NCI-H1694 treated with DMSO at 0.1 percent for 48 hours (cell line): Measurements from ENCODE around the gene PAFAH2.
"Not testable (repeated sequence)": the region's sequence is repeated elsewhere in the genome, so short reads cannot be mapped to it uniquely, and the experiment has no call there.

Source experiments
- DNase-seq: peaks from one replicate; lab custom pipeline; 2025; lab: John Stamatoyannopoulos, UW

Gene PAFAH2

DNA sequence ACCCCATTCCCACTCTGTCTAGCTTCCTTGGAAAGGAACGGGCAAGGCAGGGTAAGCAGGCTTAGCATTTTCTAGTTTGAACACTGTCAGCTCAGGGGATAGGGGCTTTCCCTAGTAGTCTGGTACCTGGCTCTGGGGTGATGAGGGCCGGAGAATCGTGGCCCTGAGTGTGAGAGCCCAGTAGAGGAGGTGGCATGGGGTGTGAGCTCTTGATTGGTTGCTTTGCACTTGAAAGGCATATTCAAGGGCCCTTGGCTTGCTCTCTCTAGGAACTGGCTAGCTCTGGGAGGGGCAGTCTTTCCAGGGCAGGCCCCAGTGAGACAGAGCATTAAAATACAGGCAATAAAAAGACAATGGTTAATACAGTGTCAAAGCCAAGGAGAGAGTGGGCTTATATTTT is 13.0 kb upstream of the PAFAH2 start:
- no peak for DNase-seq

DNA sequence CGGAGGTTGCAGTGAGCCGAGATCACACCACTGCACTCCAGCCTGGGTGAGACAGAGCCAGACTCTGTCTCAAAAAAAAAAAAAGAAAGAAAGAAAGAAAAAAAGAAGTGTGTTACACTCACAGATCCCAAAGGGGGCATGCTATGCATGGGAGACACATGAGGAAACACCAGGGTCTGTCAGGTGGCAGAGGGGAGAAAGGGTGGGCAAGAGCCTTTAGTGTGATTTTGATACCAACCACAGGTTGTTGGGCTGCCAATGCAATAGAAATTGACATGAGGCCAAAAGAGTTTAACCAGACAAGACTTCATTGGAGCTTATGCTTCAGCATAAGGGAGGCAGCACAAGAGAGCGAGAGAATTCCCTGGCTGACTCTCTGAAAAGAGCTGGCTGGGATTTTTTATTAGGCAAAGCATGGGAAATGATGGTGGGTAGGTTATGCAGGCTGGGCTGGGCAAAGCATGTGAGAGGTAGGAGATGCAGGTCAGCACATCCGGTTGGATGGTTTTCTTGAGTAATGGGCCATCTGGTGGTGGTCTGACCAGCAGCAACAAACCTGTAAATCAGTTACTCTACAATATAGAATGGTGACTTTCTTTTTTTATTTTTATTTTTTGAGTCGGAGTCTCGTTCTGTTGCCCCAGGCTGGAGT is 12.1 kb upstream of the PAFAH2 start:
- peak; percentile 62 for DNase-seq

DNA sequence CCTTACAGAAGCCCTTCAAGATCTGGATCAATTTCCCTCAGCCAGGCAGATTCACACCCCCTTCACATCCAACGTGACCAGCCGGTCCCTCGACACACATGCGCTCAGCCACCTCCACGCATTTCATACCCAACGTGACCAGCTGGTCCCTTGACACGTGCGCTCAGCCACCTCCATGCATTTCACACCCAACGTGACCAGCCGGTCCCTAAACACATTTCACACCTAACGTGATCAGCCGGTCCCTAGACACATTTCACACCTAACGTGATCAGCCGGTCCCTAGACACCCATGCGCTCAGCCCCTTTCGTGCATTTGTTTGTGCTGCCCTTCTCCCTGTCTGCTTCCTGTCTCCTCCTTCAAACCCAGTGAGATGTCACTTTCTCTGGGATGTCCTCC is 8.8 kb upstream of the PAFAH2 start:
- no peak for DNase-seq

DNA sequence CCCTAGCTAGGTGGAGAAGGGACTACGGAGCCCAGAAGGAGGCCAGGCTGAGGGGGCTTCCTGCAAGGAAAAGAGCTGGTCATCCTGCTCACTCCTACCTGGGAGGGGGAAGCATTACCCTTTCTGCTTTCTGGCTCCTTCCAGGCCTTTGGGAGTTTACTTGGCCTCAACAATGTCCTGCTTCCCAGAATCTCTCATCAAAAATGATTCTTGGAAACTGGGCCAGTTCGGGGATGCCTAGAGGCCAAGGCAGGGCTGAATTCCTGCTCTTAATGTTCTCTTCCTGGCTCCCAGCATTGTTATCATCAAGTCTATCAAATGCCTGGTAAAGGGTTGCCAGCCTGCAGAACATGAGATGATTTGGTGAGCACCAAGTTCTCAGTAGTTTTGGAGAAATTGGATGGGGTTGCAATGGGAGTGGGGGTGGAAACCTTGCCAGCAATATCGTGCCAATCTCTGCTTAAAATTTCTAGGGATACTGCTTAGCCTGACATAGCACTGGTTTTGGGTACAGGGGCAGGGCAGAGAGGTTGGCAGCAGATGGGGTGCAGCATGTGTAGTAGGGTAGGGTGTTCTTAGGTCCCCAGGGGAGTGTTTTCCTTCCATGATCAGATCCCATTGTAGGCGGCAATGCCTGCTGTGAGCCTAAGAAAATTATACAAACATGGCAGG is 7.7 kb upstream of the PAFAH2 start:
- DNase-seq, result no peak

DNA sequence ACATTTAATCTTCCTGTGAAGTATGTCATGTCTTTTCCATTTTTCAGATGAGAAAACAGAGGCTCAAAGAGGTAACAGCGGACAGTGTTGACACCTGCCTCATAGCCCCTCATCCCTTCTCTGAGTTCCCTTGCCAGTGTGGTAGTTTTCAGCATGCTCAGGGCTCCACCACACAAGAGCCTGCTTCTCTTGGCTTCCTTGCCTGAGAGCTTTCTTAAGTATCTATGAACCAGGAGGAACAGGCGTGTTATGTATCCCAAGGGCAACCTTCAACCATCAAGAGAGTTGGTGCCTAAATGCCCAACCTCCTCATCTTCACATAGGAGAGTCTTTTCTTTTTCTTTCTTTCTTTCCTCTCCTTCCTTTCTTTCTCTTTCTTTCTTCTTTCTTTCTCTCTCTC is 5.9 kb upstream of the PAFAH2 start:
- DNase-seq, result no peak

DNA sequence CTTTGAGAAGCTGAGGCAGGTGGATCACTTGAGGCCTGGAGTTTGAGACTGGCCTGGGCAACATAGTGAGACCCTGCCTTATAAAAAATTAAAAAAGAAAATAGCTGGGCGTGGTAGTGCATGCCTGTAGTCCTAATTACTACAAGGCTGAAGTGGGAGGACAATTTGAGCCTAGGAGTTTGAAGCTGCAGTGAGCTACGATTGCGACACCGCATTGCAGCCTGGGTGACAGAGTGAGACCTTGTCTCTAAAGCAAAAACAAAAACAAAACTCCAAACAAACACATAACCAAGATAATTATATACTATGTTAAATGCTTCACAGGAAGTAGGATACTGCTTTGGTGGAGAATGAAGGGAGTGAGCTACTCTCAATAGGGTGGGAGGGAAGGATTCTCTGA is 5.4 kb upstream of the PAFAH2 start:
- DNase-seq, result no peak

DNA sequence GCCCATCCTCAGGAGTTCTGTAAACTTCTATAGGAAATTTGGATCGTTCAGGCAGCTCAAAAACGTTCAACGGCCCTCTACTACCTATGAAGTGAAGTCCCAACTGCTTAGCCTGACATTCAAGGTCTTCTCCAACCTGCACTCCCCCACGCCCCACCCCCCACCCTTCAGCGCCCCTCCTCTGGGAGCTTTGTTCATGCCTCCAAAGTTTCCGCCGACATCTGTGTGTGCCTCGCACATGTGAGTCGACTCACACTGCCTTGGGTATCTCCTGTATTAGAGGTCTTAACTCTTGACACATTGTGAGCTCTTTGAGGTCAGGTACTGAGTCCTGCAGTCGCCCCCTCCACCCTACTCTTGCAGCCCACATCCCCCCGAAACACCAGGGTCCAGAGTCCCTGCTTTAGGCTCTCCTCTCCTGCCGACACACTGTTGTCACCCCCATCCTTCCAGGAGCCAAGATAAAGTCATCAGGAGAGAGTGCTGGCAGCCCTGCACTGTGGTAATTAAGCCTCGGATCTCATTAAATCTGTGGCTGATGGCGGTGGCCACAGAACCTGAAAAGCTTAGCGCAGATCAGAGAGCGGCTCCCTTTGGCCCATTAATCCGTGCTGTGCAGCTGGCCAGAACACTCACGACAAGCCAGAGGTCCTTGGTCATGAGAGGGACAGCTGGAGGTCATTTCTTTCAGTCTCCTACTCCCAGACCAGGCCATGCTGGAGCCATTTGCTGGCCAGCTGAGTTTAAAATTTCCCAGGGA is 1.4 kb upstream of the PAFAH2 start:
- no peak for DNase-seq

DNA sequence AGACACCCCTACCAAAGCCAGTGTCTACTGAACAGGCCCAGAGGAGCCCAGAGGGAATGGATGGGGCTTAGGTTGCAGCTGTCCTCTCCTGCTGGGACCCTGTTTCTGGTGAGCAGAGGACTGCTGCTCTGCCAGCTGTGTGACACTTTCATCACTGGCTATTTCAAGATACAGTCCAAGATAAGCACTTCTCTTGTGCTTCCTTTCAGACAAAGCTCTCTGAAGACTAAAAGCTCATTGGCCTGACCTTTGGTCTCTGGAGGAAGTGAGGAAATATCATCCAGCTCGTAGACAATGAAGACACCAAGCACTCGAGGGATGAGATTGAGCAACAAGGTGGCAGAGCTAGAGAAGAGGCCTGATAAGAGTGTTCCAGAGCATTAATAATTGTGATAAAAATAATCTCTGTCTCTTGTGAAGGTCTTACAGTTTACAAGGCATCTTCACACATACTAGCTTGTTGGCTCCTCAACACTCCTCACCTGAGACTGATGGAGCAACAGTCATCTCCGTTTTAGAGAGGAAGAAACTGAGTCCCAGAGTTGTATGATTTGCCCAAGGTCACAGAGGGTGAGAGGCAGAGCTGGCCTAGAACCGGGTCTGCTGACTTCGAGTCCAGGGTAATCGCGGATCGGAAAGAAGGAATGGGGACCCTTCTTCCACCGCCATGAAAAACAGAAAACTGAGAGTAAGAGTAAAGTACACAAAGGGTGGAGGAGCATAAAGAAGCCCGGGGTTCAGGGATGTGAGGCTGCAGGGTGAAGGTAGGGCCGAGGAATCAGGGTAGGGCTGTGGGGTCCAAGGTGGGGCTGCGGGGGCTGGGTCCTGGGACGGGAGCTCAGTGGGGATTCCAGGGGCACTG is 666 bp downstream of the PAFAH2 start:
- peak; percentile 33 for DNase-seq

DNA sequence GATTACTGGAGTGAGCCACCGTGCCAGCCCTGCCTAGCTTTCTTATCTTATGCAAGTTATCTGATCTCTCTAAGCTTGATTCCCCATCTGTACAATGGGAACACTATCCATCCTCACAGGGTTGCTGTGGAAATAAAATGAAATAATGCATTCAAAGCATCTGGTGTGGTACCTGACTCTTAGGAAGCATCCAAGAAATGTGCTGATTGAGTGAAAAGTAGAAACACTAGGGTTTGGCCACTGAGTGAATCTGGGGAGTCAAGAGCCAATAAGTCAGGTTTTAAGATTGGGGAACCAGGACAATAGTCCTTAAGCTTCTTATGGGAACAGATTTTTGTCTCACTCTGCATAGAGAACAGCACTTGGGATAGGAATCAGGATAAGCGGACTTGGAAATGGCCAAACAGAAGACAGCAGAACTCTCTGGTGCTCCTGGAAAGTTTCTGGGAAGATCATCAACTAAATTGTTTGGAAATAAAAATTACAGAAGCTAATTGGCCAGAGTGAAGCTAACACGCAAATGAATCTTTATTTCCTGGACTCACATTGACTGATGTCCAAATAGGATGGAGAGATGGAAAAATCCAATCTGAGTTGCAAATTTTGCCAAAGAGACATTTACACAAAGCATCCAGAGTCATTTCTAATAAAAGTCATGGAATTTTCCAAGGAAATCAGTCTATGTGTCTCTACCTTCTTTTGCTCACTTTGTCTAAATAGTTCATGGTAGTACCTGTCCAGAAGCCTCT is 3.3 kb downstream of the PAFAH2 start:
- no peak for DNase-seq

DNA sequence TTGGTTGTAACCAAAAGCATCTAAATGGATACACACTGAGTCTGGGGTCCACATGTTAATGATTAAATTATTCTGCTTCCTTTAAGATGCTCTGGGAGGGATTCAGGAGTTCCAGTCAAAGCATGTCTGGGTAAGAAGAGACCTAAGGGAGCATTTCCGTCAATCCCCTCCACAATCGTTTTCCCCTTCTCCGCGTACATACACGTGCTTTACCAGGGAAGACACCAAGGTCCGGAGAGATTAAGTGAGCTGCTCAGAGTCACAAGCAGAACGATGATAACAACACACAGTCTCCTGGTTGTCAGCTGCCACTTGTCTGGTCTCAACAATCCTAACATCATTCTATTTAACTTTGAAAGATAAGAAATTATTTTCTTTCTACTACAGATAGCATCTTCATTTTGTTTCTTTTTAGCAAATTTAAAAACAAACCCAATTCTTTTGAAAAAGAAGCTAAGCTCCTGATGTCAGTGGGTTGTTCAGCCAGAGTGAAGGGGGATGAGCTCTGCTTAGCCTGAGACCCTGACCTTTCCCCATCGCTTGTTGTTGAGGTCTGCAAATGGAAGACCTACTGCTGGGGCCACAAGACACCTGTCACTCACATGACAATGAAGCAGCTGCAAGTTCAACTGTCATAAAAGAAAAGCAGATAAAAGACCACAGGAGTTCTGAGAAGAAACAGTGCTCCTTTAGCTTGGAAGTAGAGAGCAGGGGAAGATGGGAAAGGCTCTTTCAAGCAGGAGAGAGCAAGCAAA is 4.5 kb downstream of the PAFAH2 start:
- no peak for DNase-seq

DNA sequence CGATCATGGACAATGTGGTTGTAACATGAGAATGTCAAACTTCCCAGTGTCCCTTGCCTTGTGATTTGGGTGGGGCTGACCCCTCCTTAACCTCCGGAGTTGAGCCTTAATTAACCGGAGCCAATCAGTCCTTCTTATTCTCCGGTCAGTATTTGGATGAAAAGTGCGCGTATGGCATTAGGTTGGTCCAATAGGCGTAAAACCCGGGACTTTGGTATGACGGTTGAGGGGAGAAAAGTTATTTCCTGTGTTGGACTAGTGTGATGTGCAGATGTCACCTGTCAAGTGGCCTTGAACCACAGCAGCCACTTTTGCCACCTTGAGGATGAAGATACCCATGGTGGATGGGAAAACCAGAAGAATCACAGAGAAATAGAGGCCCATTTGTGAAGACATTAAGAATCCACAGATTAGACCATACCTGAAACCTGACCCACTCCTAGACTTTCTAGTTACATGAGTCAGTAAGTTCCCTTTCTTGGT is 5.1 kb downstream of the PAFAH2 start:
- DNase-seq, result no peak

DNA sequence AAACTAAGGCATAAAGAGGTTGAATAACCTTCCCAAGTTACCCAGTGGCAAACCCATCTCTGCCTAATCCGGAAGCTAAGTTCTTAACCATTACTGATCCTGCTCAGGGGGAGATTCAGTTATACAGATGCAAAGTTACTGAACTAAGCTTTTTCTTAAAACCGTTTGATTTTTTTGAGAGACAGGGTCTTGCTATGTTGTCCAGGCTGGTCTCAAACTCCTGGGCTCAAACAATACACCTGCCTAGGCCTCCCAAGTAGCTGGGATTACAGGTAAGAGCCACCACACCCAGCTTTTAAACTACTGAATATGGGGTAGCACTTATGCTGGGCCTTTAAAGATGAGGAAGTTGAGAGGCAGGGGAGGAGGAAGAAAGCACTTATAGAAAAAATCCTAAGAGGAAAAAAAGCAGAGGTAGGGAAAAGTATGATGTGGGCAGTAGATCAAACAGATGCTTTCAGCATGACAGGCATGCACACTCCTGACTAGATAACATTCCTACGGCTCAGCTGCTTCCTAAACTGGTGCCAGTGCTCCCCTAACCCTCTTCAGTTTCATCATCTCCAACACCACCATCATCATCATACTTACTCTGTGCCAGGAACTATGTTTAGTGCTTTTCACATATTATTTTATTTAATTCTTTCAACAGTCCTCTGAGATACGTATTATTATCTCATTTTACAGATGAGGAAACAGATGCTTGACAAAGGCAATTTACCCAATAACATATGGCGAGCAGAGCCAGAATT is 5.8 kb downstream of the PAFAH2 start:
- DNase-seq, result no peak

DNA sequence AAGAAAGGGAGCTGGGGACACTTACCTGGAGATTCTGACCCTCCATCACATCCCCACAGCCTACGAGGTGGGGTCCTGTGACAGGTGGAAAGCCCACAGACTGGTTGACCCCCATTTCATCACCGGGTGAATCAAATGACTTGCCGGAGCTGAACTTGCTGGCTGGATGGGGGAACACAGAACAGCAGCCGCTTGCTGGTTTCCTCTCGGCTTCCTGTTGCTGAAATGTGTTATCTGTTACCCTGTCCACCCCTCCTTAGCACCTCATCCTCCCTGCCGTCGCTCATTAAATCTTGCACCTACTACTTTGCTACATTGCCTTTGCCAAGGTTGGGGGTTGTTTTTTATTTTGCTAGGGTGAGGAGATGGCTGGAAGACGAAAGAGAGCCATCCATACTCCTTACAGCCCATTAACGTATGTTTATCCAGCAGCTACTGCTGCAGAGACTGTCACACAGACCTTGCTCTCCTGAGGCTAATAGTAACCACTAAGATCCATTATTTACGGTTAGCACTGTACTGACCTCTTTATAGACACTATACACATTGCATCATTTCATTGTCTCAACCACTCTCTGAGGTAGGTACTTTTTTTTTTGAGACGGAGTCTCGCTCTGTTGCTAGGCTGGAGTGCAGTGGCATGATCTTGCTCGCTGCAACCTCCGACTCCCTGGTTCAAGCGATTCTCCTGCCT is 7.0 kb downstream of the PAFAH2 start:
- DNase-seq, result no peak

DNA sequence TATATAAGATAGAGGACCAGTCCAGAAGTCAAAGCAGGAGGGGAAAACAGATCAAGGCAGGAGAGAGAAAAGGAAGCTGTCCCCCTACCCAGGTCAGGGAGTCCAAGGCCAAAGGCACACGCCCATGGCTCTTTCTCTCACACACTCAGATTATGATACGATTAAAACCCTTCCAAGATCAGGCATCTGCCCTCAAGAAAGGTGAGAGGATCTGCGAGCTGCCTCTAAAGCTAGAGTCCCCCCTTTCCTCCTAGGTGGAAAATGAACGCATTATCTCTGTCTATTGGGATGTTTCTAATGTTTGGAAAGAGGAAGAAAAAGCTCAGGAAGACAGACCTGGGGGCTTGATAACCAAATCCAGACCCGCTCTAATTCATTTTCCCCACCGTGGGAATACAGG is 7.6 kb downstream of the PAFAH2 start:
- DNase-seq, result no peak

DNA sequence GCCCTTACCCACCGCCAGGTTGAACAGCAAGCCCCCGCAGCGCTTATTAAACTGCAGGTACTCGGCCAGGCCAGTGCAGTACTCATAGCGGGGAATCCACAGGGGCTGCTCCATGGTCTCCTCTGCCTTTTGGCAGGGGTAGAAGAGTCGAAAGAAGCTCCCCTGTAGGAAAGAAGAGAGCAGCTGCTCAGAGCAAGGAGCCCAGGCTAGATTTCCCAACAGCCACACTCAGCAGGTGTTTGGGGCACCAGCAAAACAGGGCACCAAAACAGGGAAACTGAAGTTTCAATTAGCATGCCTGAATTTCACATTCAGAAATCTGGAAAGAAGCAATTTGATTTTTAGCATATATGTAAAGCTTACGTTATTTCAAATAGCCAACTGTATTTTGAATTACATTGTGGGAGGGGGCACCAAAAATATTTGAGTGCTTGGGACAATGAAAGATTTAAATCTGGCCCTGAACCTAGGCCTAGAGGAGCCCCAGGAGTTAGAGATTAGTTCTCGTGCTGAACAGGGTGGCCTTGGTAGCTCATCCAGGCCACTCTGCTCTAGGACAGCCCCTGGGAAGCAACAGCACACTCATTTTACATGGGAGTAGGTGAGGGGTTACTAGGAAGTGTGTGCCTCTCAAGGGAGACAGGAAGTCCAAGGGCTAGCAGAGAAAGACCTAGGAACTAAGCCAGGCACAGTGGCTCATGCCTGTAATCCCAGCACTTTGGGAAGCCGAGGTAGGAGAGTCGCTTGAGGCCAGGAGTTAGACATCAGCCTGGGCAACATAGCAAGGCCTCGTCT is 8.2 kb downstream of the PAFAH2 start:
- no peak for DNase-seq

DNA sequence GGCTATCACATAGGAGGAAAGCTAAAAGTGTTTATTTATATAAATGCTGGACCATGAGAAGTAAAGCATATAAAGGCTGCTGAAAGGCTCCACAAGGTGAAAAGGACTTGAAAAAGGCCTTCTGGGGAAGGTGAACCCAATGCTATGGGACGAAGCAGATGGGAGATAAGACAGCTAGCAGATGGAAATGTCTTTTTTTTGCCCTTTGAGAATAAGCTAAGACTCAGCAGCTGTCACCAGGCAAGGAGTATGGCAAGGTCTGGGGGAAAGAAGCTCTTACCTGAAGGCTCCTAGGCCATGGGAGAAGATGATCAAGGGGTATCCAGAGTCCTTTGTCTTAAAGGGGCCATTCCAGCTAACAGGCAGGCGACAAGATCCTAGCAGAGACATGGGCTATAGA is 9.9 kb downstream of the PAFAH2 start:
- no peak for DNase-seq

DNA sequence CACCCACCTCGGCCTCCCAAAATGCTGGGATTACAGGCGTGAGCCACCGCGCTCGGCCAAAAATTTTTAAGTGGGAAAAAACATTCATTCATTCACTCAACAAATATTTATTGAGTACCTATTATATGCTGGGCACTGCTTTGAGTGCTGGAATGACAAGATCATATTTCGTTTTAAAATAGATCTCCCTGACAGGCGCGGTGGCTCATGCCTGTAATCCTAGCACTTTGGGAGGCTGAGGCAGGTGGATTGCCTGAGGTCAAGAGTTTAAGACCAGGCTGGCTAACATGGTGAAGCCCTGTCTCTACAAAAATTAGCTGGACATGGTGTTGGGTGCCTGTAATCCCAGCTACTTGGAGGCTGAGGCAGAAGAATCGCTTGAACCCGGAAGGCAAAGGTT is 11.1 kb downstream of the PAFAH2 start:
- not testable (repeated sequence) for DNase-seq

DNA sequence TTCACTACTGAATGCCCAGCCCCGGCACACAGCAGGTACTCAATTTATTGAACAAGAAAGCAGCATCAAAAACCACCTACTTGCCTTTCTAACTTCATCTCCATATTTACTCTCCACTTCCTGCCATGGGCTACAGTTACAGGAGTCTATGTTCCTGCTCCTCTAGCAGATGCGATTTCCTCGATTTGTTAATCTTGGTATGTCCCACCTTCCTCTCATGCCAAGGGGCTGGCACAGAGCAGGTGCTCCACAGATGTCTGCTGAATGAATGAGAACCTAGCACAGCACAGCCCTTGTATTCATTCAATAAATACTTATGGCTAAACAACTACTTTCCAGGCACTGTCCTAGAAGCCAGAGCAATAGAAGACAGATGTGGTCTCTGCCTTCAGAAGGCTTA is 12.2 kb downstream of the PAFAH2 start:
- DNase-seq, result no peak

DNA sequence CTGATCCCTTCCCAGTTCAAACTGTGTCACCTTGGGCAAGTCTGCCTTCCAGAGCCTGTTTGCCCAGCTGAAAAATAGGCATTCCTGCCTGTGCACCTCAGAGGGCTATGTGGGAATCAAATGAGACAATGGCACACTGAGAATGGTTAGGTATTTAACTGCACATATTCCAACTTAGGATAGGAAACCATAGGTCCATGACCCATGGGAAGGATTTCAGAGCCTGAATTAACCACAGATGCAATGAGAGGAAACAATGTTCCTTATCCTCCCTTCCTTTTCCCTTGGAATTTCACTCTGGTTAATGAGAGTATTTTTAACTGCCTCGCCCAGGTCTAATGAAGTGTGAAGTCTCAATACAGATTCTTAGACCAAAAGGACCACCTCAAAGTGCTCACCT is 12.7 kb downstream of the PAFAH2 start:
- no peak for DNase-seq
